NCI-H2227 treated with DMSO at 0.1 percent for 48 hours (cell line): ENCODE results near the gene B4GALT1.

Experiments
- DNase-seq: peaks from one replicate; lab custom pipeline; 2025; lab: John Stamatoyannopoulos, UW

B4GALT1 gene

GRCh38 chr9:33139421-33140228, 27.5 kb downstream of the B4GALT1 start:
- no peak for DNase-seq

GRCh38 chr9:33138768-33139167, 28.4 kb downstream of the B4GALT1 start:
- DNase-seq, result no peak

DNA sequence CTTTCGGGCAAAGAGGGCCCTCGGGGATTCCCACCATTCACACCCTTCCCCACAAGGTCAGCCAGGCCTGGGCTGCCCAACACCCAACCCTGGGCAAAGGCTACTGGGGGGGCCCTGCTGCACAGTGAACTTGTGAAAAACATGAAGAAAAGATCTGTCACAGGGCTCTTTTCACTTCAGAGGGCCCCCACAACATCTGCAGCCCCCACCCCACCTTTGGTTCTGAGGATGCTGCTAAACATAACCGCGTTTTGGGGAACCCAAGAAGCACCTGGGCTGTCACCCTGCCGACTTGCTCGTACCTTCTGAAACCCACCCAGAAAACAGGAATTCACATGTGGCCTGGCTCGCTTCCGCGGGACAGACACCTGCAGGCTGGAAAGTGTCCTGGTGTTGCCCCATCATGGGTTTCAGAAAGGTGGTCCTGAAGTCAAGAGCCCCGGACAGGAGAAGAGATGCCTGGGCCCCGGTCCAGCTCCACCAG, 29.3 kb downstream of the B4GALT1 start:
- no peak for DNase-seq

DNA sequence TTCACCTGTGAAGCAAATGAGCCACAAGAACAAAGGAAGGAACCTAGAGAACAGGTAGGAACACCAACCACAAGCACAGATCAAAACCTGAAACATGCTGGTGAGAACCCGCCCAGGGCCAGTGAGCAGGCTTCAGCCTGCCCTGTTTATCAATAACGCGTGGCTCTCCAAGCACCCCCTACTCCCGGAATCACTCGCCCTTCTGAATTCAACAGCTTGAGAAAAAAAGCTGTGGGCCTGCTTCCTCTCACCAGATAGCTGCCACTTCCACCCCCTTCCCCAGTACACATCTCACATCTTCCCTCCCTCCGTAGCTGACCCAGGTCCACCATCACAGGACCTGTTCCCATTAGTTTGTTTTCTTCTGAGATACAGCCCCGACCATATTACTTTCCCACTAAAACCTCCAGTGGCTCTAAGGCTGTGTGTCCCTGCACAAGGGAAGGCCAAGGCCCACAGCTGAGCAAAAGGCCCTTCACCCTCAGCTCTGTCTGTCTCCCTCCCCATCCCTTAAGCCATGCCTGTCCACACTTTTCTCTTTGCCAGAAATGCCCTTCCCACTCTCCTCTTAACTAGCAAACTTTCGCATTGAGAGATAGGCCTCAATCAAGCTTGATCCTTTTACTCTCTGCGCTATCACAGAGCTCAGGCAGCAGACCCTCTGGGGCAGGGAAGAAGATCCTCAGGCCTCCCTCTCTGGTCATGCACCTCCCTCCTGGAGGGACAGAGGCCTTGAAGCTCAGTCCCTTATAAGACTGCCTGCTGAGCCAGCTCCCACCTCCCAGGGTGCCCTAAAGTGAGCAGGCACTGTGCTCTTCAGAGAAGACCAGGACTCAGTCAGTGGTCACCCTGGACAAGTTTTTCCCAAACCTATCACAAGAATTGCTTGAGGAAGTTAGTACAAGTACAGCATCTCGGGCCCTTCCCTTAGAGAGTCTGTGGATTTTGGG, 30.1 kb downstream of the B4GALT1 start:
- no peak for DNase-seq

DNA sequence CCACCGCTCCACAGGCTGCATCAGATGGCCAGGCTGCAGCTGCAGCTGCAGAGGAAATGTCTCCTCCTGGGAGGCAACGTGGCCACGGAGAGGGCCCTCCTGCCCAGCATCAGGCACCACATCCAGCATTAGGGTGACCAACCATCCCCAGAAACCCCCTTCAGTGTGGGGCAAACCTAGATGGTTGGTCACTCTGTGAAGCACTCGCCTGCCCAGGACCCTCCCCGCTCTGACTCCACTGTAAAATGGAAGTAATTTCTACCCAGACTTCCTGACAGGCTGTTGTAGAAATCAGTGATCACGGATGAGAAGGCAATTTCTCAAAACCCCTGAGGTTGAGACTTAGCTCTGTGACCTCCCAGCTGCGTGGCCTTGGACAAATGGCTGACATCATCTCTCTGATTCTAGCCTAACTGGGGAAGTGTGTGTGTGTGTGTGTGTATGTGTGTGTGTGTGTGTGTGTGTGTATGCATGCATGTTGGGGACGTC, 31.6 kb downstream of the B4GALT1 start:
- DNase-seq, result no peak

- DNase-seq, result no peak
These were observed 32.1 kb downstream of the B4GALT1 start for GRCh38 chr9:33135031-33135461.

DNA sequence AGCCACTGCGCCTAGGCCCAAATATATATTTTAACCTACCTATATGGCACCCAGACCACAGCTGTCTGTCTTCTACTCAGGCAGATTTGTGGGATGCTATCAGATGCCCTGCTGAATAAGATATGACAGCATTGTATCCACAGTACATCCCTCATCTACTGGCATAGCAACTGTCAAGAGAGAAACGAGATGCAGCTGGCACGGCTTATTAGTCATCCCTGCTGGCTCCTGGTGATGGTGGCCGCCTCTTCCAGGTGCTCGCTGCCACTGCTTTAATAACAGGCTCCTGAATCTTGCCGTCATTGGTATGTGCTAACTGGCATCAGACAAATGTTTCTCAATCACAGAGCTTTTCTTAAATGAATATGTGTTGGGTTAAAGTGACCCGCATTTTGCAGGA, 34.0 kb downstream of the B4GALT1 start:
- no peak for DNase-seq

DNA sequence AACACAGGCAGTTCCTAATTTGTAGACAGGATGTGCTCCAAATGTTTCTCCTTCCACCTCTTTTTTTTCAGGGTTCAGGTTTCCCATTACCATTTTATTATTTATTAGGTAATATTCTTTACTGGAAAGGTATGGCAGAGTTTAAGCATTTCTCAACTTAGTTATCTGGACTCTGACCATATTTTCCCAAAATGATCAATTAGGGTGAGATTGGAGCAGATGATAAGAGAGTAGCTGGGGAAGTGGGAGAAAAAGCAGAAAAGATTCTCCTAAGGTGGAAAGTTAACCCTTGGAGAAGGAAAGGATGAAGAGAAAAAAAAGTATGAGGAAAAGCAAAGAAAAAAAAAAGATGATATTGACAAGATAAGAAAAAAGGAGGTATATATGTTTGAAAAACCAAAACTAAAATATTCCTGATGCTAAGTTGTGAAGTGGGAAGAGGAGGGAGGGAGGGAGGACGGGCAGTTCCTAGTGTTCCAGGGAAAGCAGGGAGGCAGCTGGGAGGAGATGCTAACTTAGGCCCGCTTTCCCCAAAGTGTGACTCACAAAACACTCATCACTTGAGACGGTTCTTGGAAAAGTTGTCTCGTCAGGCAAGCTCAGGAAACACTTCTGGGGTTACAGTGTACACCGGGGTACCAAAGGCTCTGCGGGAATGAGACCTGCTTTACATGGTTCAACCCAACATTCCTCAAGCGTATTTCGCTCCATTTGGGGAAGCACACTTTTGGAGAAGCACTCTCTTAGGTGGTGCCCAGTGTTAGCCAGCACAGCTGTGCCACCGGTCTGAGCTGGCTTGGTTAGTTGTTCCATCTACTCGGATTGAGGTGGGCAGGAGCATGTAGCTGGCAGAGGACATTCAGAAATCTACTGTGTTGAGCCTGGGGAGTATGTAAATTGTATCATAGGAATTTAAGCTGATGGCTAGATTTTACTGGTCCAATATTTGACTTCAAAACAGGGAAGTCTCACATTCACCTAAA, 35.1 kb downstream of the B4GALT1 start:
- no peak for DNase-seq

GRCh38 chr9:33130961-33131789, 36.0 kb downstream of the B4GALT1 start:
- DNase-seq, result no peak

- no peak for DNase-seq
These were observed 37.0 kb downstream of the B4GALT1 start for GRCh38 chr9:33129886-33130881.

DNA sequence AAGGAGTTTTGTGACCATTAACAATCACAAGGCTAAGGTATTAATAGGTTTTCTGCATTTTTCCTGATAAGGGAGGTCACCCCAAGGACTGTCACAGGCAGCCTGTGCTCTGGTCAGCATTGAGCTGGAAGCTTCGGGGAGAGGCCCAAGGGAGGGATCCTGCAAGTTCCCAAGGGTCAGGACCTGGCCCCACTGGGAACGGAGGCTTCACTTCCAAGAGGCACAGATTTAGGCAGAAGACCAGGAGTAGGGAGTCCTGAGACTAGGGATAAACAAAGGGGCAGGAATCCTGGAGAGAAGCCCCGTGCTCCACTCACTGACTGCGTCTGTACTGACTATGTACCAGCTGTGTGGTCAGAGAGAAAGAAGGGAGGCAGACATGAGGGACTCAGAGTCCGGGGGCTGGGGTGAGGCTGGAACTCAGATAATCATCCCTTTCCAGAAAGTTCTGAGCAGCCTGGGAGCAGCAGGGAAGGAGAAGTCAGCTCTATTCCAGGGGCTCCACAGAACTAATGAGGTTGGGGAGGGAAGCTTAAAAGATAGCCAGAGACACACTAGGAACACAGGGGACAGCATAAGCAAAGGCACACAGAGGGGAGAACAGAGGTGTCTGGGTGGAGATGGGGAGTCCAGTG, 37.8 kb downstream of the B4GALT1 start:
- no peak for DNase-seq

- DNase-seq, result no peak
These were observed 38.6 kb downstream of the B4GALT1 start for GRCh38 chr9:33128570-33128969.

GRCh38 chr9:33127881-33128280, 39.3 kb downstream of the B4GALT1 start:
- no peak for DNase-seq

DNA sequence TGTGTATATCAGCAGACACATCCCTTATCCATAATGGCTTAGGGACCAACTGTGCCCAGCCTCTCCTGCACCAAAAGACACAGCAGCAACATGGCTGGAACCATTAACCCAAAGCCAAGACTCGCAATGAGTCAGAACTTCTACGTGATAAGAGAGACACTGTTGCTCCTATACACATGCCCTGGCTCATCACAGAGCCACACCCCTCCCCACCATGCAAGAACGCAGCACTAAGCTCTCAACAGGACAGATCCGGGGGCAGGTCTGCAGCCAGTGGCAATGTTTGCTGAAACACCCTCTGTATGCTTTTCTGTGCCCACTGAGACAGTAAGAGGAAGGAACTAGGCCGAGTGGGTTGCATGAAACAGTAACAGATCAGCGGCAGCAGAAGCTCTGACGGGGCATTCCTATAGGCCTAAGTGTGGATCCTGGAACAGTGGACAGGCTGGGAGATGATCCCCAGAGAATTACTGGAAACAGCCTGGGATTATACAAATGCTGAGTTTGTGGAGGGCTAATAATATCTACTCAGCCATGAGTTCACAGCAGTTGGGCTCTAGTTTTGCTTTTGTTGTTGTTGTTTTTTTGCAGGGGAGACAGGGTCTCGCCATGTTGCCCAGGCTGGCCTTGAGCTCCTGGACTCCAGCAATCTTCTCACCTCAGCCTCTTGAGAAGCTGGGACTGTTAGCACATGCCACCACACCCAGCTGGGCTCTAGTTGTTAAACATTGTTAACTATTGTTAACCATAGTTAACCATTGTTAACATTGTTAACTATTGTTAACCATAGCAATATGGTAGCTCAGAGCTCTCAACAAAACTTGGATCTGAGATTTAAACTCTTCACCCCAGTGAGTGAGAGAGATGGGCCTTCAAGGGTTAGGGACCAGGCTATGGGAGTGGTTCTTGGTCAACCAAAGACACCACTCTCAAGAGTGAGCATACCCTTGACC, 41.0 kb downstream of the B4GALT1 start:
- DNase-seq, result no peak

DNA sequence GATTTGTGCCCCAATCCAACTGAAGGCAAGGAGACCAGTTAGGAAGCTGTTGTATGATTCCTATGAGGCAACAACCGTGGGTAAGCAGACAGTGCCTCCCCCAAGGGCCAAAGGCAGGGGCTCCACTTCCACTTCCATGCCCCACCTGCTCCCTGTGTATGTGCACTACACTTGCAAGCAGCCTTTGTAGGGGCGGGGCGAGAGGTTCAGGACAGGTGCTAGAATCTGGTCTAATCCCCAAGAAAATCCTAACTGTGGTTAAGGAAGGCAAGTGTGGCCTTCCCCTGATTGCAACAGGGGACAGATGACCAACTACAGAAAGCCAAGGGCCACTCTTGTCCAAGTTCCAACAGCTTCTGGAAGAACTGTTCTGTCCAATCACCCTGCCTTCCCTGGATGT, 41.7 kb downstream of the B4GALT1 start:
- no peak for DNase-seq

DNA sequence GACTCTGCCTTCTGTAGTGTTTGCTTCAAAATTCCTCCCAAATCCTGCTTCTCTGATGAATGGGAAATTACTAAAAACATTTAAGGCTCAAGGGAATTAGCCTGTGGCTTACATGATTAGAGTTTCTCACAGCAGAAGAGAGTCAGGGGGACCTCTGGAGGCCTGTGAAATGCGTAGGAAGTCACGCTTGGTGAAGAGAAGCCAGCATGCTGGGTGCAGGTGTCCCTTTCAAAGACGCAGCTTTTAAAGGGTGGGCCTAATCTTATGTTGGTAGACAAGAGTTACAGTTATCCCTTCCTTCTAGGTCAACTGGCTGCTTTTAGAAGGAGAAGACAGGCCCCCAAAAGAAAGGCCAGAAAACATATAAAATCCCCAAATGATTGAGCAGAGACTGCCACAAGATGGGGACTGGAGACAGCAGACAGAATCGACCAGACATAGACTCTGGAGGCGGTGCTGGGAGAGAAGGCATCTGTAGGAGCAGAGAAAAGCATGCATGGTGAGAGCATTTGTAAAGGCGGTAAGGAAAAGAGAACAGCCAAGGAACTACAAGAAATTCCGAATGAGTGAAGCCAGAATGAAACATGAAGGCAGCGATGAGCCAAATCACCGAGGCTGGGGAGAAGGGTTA, 42.3 kb downstream of the B4GALT1 start:
- DNase-seq, result no peak

DNA sequence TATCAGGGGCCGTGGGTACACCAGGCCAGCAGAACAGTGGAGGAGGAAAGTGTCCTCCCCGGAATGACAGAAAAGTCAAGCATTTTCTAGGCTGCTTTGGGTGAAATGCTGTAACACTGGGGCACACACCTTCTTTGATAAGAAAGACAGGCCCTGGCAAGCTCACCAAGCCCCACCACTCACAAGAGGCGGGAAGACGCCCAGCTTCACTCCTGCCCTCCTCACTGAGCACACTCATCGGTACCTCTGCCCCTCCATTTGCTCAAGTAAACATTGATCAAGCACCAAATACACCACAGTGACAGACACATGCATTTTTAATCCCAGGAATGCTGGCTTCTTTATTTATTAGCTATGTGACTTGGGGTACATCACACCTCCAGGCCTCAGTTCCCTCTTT, 43.1 kb downstream of the B4GALT1 start:
- no peak for DNase-seq
